ENCODE results near the gene CELSR1.

CELSR1 gene

DNA sequence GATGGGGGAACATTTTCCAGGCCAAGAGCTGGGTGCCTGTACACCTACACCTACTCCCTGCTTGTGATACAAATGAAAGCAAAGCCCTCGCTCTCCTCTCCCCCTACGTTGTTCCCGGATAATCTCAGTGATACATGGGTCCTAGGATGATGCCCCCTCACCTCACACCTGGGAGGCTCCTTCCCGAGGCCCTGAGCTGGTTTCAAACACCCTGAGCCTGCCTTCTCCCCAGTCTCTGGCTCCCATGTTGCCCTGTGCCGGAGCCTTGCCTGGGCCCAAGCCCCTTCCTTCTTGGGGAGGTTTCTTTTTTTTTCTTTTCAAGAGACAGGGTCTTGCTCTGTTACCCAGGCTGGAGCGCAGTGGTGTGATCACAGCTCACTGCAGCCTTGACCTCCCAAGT lies 178.7 kb downstream of the CELSR1 start:
- Histone ChIP-seq H3K9me3 (replicated peaks; ENCODE audit: insufficient read depth, low read length) (no peaks in the 10 kb centered on the region), H3K36me3 (replicated peaks; ENCODE audit: insufficient read depth, low read length) (no peaks in the 10 kb centered on the region), H3K27me3 (replicated peaks; ENCODE audit: insufficient read depth, low read length) (no peaks in the 10 kb centered on the region), H3K4me3 (ENCODE audit: low read length) (no peak overlapping the region), H3K27ac (ENCODE audit: low read length) (no peak overlapping the region), H3K9me2 (replicated peaks; ENCODE audit: insufficient read depth, low read length) (no peaks in the 10 kb centered on the region), H3K79me2 (ENCODE audit: low read length) (no peaks in the 10 kb centered on the region; the same call in 1 of the 2 replicates), H3K4me1 (ENCODE audit: low read length) (peaks cover 20% of the 10 kb centered on the region), H3K4me2 (ENCODE audit: low read depth, low read length) (no peak overlapping the region), H2AFZ (ENCODE audit: low read length) (no peak overlapping the region), H4K20me1 (ENCODE audit: insufficient read depth, low read length) (no peaks in the 10 kb centered on the region; the same call in 1 of the 2 replicates), H3F3A (ENCODE audit: insufficient read depth, low read length) (peaks cover 18% of the 10 kb centered on the region), H3K9ac (ENCODE audit: low read length) (no peak overlapping the region)
- no peak for TF ChIP-seq EZH2 (optimal IDR thresholded peaks at IDR 0.05; ENCODE audit: low read depth, low read length)
- TF ChIP-seq, protein P1, sequence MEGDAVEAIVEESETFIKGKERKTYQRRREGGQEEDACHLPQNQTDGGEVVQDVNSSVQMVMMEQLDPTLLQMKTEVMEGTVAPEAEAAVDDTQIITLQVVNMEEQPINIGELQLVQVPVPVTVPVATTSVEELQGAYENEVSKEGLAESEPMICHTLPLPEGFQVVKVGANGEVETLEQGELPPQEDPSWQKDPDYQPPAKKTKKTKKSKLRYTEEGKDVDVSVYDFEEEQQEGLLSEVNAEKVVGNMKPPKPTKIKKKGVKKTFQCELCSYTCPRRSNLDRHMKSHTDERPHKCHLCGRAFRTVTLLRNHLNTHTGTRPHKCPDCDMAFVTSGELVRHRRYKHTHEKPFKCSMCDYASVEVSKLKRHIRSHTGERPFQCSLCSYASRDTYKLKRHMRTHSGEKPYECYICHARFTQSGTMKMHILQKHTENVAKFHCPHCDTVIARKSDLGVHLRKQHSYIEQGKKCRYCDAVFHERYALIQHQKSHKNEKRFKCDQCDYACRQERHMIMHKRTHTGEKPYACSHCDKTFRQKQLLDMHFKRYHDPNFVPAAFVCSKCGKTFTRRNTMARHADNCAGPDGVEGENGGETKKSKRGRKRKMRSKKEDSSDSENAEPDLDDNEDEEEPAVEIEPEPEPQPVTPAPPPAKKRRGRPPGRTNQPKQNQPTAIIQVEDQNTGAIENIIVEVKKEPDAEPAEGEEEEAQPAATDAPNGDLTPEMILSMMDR (IDR thresholded peaks at IDR 0.05; ENCODE audit: low read length) = no peak
- no peak for TF ChIP-seq EZH2phosphoT487 (IDR thresholded peaks at IDR 0.05; ENCODE audit: low read length)
- DNase-seq = no peak

DNA sequence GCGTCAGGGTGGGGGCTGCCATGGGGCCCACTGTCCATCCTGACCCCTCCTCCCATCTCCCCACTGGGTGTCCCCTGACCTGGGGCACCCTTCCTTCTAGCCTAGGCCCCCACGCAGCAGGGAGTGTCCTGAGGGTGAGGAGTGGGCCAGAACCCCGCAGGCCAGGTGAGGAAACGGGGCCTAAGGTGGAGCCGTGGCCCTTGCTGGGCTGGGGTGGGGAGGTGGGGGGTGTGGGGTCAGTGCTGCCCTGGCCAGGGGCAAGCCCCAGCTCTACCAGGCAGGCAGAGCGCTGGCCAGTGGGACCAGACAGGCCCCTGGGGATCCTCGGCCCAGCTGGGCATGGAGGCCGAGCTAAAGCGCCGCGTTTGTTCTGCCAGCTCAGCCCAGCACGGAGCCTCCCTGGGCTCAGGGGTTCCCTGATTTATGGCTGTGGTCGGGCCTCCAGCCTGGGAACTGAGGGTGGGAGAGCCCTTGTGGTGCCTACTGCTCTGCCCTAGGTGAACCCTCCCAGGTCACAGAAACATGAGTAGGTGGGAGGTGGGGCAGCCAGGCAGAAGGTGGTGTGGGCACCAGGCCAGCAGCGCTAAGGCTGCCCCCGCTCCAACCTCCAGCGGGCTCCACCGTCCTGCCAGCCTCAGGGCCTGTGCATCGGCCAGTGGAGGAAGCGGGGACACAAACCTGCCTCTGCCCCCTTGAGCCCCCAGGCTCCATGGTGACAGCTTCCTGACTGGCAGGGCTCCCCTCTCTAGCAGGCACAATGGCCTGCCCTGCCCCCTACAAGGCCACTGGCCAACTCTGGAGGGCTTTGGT lies 179.5 kb downstream of the CELSR1 start:
- H3K36me3 ChIP-seq (replicated peaks; ENCODE audit: insufficient read depth, low read length) = no peaks in the 10 kb centered on the region
- H3K27me3 ChIP-seq (replicated peaks; ENCODE audit: insufficient read depth, low read length) = no peaks in the 10 kb centered on the region
- TF ChIP-seq EZH2phosphoT487 (IDR thresholded peaks at IDR 0.05; ENCODE audit: low read length) (no peak), EZH2 (optimal IDR thresholded peaks at IDR 0.05; ENCODE audit: low read depth, low read length) (no peak)
- TF ChIP-seq, protein P1 (IDR thresholded peaks at IDR 0.05; ENCODE audit: low read length) = no peak
- H3K4me3 ChIP-seq (ENCODE audit: low read length) = no peak overlapping the region
- no peak overlapping the region for H2AFZ ChIP-seq (ENCODE audit: low read length)
- H3K79me2 ChIP-seq (ENCODE audit: low read length) = no peaks in the 10 kb centered on the region; the same call in 1 of the 2 replicates
- no peak overlapping the region for H3K27ac ChIP-seq (ENCODE audit: low read length)
- H3K9me3 ChIP-seq (replicated peaks; ENCODE audit: insufficient read depth, low read length) = no peaks in the 10 kb centered on the region
- peaks cover 13% of the 10 kb centered on the region for H3F3A ChIP-seq (ENCODE audit: insufficient read depth, low read length)
- no peaks in the 10 kb centered on the region for H3K9me2 ChIP-seq (replicated peaks; ENCODE audit: insufficient read depth, low read length)
- H4K20me1 ChIP-seq (ENCODE audit: insufficient read depth, low read length) = no peaks in the 10 kb centered on the region; the same call in 1 of the 2 replicates
- DNase-seq = no peak
- peaks cover 14% of the 10 kb centered on the region for H3K4me1 ChIP-seq (ENCODE audit: low read length)
- no peak overlapping the region for H3K9ac ChIP-seq (ENCODE audit: low read length)
- no peak overlapping the region for H3K4me2 ChIP-seq (ENCODE audit: low read depth, low read length)

DNA sequence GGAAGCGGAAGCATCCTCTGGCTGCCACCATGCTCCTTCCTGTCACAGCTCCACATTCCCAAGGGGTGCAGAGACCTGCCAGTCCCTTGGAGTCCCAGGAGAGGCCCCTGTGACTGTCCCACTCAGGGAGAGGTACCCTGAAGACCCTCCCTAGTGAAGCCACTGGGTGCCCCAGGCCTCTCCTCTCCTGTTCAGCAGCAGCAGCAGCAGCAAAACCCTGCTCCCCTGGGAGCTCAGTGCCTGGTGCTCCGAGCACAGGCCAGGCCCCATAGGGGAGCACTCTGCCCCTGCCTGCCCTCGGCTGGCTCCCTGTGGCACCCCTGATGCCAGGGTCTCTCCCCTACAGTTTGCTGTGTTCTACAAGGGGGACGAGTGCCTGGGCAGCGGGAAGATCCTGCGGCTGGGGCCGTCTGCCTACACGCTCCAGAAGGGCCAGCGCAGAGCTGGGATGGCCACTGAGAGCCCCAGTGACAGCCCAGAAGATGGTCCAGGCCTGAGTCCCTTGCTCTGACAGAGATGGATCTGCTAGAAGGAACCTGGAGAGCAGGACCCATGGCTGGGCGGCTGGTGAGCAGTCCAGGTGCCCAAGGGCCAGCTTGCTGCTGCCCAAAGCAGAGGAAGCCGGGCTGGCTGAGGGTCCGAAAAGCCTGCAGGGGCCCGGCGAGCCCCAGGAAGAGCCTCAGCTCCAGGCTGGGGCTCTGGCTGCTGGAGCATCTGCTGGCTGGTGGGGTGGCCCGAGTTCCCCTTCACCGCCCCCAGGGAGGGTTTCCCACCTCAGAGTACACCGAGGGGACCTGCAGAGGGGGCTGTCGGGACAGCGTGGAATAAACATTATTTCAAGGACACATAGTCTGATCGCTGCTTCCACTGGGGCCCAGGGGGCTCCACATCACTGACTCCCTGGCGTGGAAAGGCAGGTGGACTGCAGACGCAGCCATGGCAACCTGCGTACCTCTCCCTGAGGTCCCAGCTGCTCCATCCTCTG lies 180.6 kb downstream of the CELSR1 start:
- H3K9ac ChIP-seq (ENCODE audit: low read length) = no peak overlapping the region
- H4K20me1 ChIP-seq (ENCODE audit: insufficient read depth, low read length) = no peaks in the 10 kb centered on the region; the same call in 1 of the 2 replicates
- no peak for DNase-seq
- no peaks in the 10 kb centered on the region for H3K27me3 ChIP-seq (replicated peaks; ENCODE audit: insufficient read depth, low read length)
- H3K36me3 ChIP-seq (replicated peaks; ENCODE audit: insufficient read depth, low read length) = peaks cover 4% of the 10 kb centered on the region; the same call in 1 of the 2 replicates
- TF ChIP-seq EZH2phosphoT487 (IDR thresholded peaks at IDR 0.05; ENCODE audit: low read length) (no peak), EZH2 (optimal IDR thresholded peaks at IDR 0.05; ENCODE audit: low read depth, low read length) (no peak)
- TF ChIP-seq, protein P1 (IDR thresholded peaks at IDR 0.05; ENCODE audit: low read length) = no peak
- no peaks in the 10 kb centered on the region; the same call in 1 of the 2 replicates for H3K79me2 ChIP-seq (ENCODE audit: low read length)
- no peaks in the 10 kb centered on the region for H3K9me3 ChIP-seq (replicated peaks; ENCODE audit: insufficient read depth, low read length)
- no peak overlapping the region for H3K27ac ChIP-seq (ENCODE audit: low read length)
- H3K4me3 ChIP-seq (ENCODE audit: low read length) = no peak overlapping the region
- H2AFZ ChIP-seq (ENCODE audit: low read length) = no peak overlapping the region
- no peaks in the 10 kb centered on the region for H3K9me2 ChIP-seq (replicated peaks; ENCODE audit: insufficient read depth, low read length)
- H3F3A ChIP-seq (ENCODE audit: insufficient read depth, low read length) = peaks cover 6% of the 10 kb centered on the region
- no peak overlapping the region for H3K4me2 ChIP-seq (ENCODE audit: low read depth, low read length)
- peaks cover 4% of the 10 kb centered on the region for H3K4me1 ChIP-seq (ENCODE audit: low read length)
